HG02852 (cell line): ENCODE data around the gene CHTF18.

Source experiments
- ATAC-seq: cut with Tn5 transposase; IDR thresholded peaks from one replicate; pipeline ENCODE4 v1.9.1; 2021; ENCODE audit warnings: mild to moderate bottlenecking, moderate library complexity; ENCODE audit not compliant: unreplicated experiment

Gene CHTF18

DNA sequence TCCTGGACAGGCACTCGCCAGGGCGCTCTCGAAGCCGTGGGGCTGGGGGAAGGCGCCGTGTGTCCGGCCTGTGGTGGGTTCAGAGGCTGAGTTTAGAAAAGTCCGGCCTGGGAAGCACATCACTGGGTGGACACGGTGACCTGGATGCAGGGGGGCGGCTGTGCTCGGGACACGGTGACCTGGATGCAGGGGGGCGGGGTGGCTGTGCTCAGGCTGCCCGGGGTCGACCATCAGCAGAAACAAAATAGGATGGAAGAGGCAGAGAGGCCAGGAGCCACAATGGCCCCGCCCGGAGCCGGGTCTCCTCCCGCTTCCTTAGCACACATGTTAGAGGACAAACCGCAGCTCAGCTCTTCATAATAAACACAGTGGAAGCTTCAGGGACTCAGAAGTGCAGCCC lies 55.4 kb downstream of the CHTF18 start:
- ATAC-seq: no peak

DNA sequence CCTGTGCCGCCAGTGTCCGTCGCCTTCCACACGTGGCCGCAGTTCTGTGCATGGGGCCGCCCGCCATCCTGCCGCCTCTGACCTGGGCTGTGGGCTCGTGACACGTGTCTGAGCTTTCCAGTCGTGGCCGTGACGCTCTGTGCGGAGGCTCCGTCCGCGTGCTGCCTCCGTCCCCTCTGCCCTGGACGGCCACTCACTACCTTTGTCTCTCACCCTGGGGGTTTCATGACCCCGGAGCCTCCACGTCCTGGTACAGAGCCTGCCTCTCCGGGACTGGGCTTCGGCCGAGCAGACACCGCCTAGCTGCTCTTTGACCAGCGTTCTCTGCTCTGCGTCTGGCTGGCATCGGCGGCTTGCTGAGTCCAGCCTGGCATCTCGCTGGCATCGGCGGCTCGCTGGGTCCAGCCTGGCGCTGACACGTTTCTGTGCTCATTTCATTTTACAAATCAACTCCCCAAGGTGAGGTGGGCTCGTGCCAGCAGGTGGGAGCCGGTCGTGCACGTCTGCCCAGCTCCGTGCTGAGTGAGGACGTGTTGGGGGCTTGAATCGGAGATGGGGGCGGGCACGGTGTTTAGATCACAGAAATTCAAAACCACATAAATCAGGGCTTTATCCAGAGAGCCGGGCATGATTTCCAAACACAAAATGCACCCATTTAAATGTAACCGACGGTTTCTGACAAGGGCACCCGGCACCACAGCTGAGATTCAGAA lies 56.4 kb downstream of the CHTF18 start:
- ATAC-seq: no peak

DNA sequence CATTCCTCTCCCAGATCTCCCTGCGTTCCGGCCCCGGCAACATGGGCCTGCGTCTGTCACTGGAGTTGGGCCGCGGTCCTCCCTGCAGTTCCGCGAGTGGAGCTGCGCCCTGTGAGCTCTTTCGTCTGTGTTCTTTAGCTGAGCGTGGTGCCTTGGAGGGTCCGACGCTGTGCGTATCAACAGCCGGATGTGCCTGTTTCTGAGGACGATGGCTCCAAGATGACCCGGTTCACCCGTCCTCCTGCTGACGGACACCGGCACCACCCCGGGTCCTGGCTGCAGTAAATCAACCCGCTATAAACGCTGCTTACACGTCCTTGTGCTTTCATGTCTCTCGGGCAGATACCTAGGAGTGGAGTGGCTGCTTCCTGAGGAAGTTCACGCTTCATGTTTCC lies 56.9 kb downstream of the CHTF18 start:
- no peak for ATAC-seq

DNA sequence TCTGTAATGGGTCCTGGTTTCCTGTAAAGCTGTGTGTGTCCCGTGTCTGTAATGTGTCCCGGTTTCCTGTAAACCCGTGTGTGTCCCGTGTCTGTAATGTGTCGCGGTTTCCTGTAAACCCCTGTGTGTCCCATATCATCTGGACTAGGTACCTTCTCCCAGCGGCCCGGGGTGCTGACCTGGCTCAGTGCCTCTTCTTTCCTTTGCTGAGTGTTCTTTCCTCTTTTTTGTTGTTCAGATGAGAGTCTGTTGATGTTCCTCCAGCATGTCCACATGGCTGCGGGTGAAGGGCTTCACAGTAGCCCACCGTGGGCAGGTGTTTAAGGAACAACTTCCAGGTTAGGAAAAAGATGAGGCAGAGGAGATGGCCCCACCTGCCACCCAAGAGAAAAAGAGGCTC lies 58.7 kb downstream of the CHTF18 start:
- no peak for ATAC-seq
